ES-I3 (cell line): ENCODE measurements around the gene TECR.

ENCODE experiments used
- H3K36me3 ChIP-seq: 2 replicates; pipeline ENCODE4 v1.6.1; 2013; ENCODE audit warnings: mild to moderate bottlenecking, low read length, control low read depth, moderate library complexity; ENCODE audit not compliant: insufficient read depth
- H3K4me1 ChIP-seq: 2 replicates; pipeline ENCODE4 v1.6.1; 2013; ENCODE audit warnings: mild to moderate bottlenecking, control low read depth, low read length; ENCODE audit not compliant: insufficient read depth
- H3K9ac ChIP-seq: 2 replicates; pipeline ENCODE4 v1.6.1; 2013; ENCODE audit warnings: low read depth, mild to moderate bottlenecking, low read length, moderate library complexity
- H3K9me3 ChIP-seq: 2 replicates; pipeline ENCODE4 v1.6.1; 2013; ENCODE audit warnings: mild to moderate bottlenecking, low read length, moderate library complexity; ENCODE audit not compliant: control insufficient read depth, insufficient read depth

TECR gene

GRCh38 chr19:14529254-14530004 is at the start of gene TECR:
TECR (plus strand) TSS chr19:14529594; CDS start chr19:14529697, 103 bp downstream.
- Histone ChIP-seq H3K4me1 (no peaks in the 10 kb centered on the region; the same call in 1 of the 2 replicates), H3K9me3 (no peaks in the 10 kb centered on the region), H3K36me3 (no peaks in the 10 kb centered on the region), H3K9ac (peak within 1 kb of the TSS; percentile 96)

GRCh38 chr19:14479975-14480699 is 49.3 kb upstream of the TECR start:
- H3K9ac ChIP-seq, result no peak overlapping the region
- peaks cover 14% of the 10 kb centered on the region for H3K4me1 ChIP-seq
- H3K9me3 ChIP-seq, result no peaks in the 10 kb centered on the region
- H3K36me3 ChIP-seq, result peaks cover 6% of the 10 kb centered on the region; the same call in 1 of the 2 replicates

- Histone ChIP-seq H3K4me1 (peaks cover 12% of the 10 kb centered on the region), H3K36me3 (peaks cover 6% of the 10 kb centered on the region; the same call in 1 of the 2 replicates), H3K9ac (no peak overlapping the region), H3K9me3 (no peaks in the 10 kb centered on the region)
These were observed 48.7 kb upstream of the TECR start for GRCh38 chr19:14480700-14481079.

- Histone ChIP-seq H3K9me3 (no peaks in the 10 kb centered on the region), H3K36me3 (peaks cover 6% of the 10 kb centered on the region), H3K9ac (no peak overlapping the region), H3K4me1 (peaks cover 3% of the 10 kb centered on the region; the same call in 1 of the 2 replicates)
These were observed 47.0 kb upstream of the TECR start for GRCh38 chr19:14482172-14482941.

GRCh38 chr19:14487370-14488125 is 41.8 kb upstream of the TECR start:
- no peak overlapping the region for H3K9ac ChIP-seq
- H3K36me3 ChIP-seq, result no peaks in the 10 kb centered on the region; the same call in none of the 2 replicates
- H3K4me1 ChIP-seq, result no peaks in the 10 kb centered on the region
- H3K9me3 ChIP-seq, result no peaks in the 10 kb centered on the region

GRCh38 chr19:14492756-14493337 is 36.5 kb upstream of the TECR start:
- no peaks in the 10 kb centered on the region; the same call in 1 of the 2 replicates for H3K36me3 ChIP-seq
- no peak overlapping the region for H3K9ac ChIP-seq
- no peaks in the 10 kb centered on the region for H3K9me3 ChIP-seq
- peaks cover 11% of the 10 kb centered on the region for H3K4me1 ChIP-seq

- Histone ChIP-seq H3K9ac (0 out of 2 replicates have a peak overlapping the region, but pooled peaks have one; percentile 6), H3K4me1 (peaks cover 11% of the 10 kb centered on the region), H3K36me3 (no peaks in the 10 kb centered on the region), H3K9me3 (no peaks in the 10 kb centered on the region)
These were observed 35.0 kb upstream of the TECR start for GRCh38 chr19:14494411-14494810.

- peak overlapping the region; percentile 78 for H3K9ac ChIP-seq
- H3K9me3 ChIP-seq, result no peaks in the 10 kb centered on the region
These were observed 34.3 kb upstream of the TECR start for GRCh38 chr19:14494910-14495671.

GRCh38 chr19:14495672-14496028 is 33.7 kb upstream of the TECR start:
- H3K36me3 ChIP-seq, result no peaks in the 10 kb centered on the region
- H3K9me3 ChIP-seq, result no peaks in the 10 kb centered on the region
- peak overlapping the region; percentile 78 for H3K9ac ChIP-seq
- H3K4me1 ChIP-seq, result peaks cover 11% of the 10 kb centered on the region

More at GRCh38 chr19:14494910-14495671, 34.3 kb upstream of the TECR start:
- no peaks in the 10 kb centered on the region for H3K36me3 ChIP-seq
- H3K4me1 ChIP-seq, result peaks cover 11% of the 10 kb centered on the region

GRCh38 chr19:14496029-14496833 is 33.2 kb upstream of the TECR start, which contains the start of gene GIPC1:
GIPC1 (minus strand) TSS chr19:14496127; CDS start chr19:14482976, 13,151 bp downstream.
- Histone ChIP-seq H3K36me3 (no peaks in the 10 kb centered on the region), H3K9ac (peak within 1 kb of the TSS; percentile 78)

GRCh38 chr19:14496834-14497227 is 32.6 kb upstream of the TECR start:
- Histone ChIP-seq H3K4me1 (peaks cover 11% of the 10 kb centered on the region), H3K9me3 (no peaks in the 10 kb centered on the region), H3K36me3 (no peaks in the 10 kb centered on the region), H3K9ac (peak overlapping the region; percentile 57; the same call in 1 of the 2 replicates)

More at GRCh38 chr19:14496029-14496833, 33.2 kb upstream of the TECR start, which contains the start of gene GIPC1:
- Histone ChIP-seq H3K4me1 (peaks cover 11% of the 10 kb centered on the region), H3K9me3 (no peaks in the 10 kb centered on the region)

- no peak overlapping the region for H3K9ac ChIP-seq
- no peaks in the 10 kb centered on the region for H3K9me3 ChIP-seq
- H3K36me3 ChIP-seq, result no peaks in the 10 kb centered on the region
- H3K4me1 ChIP-seq, result peaks cover 11% of the 10 kb centered on the region
These were observed 32.0 kb upstream of the TECR start for GRCh38 chr19:14497228-14497921.
